GM19372 (cell line): ENCODE data around the gene ZMYM5.
A peak's percentile ranks its signal among the peaks of the same experiment; 100 is the strongest.
"Not testable (repeated sequence)": the region's sequence is repeated elsewhere in the genome, so short reads cannot be mapped to it uniquely, and the experiment has no call there.

Experiments
- ATAC-seq: cut with Tn5 transposase; IDR thresholded peaks from one replicate; pipeline ENCODE4 v1.9.1; 2021; ENCODE audit warnings: mild to moderate bottlenecking, low read depth, moderate library complexity; ENCODE audit not compliant: unreplicated experiment

The ZMYM5 gene

GRCh38 chr13:19863323-19864023 lies at the start of gene ZMYM5:
Gene ZMYM5 (minus strand): TSS chr13:19863649. CDS start chr13:19852180, 11,469 bp downstream.
- peak; percentile 73 for ATAC-seq

DNA sequence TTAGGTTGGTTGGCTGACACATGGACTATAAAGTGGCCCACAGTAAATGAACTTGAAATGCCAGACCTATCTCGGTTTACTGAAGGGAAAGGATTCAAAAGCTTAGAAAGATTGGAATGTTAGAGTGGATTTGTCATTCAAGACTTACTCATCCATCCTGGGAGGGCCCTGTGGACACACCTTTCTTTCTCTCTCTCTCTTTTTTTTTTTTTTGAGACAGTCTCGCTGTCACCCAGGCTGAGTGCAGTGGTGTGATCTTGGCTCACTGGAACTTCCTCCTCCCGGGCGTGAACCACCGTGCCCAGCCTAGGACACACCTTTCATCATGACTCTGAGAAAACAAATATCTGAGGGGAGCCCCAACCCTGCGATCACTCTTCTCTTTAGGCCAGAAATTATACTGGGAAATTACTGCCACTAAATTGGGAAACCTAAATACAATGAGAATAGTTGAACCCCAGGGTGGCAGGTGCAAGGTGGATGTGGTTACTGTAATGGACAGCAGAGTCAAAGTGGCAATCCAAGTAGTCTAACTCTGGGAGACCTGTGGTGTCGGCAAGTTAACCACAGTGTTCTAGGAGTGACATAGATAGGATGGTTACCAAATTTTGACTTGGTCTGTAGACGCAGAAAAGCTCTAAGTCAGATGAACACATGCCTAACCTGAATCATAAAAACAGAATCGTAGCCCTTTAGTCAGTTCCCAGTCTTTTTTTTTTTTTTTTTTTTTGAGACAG lies 47.1 kb upstream of the ZMYM5 start:
- ATAC-seq = no peak

DNA sequence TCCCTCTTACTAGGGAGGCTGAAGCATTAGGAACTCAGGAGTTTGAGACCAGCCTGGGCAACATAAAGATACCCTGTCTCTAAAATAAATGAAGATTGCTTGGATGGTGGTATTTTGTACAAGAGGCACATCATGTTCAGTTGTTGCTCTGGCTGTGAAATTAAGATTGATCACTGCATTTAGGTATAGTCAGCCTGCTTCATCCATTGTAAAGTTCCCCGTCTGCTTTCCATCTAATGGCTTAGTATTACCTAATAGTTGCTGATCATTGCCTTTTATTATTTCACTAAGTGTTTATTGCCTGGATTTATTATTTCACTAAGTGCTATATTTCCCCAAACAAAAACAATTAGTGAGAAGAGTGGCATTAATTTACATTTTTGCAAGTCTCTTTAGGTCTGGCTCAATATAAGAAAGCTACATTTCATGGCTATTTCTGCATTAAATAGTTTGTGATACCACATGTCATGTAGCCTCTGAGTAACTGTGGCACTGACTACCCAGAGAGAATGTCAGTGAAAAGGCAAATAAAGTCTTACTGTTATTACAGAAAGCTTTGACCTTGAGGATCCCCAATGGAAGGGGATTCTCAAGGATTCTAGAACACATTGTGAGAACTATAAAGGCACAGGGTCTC lies 45.0 kb upstream of the ZMYM5 start:
- no peak for ATAC-seq

GRCh38 chr13:19905487-19906195 lies 42.2 kb upstream of the ZMYM5 start:
- ATAC-seq = not testable (repeated sequence)

DNA sequence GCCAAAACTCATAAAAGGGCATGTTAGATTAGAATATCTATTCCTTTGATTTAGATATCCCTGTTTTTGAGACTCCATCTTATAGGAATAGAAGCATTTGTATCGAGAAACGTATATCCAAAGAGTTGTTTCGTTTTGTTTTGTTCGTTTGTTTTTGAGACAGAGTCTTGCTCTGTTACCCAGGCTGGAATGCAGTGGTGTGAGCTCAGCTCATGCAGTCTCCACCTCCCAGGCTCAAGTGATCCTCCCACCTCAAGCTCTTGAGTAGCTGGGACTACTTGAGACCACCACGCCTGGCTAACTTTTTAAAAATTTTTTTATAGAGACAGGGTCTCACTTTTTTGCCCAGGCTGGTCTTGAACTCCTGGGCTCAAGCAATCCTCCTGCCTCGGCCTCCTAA lies 26.6 kb upstream of the ZMYM5 start:
- ATAC-seq = no peak

DNA sequence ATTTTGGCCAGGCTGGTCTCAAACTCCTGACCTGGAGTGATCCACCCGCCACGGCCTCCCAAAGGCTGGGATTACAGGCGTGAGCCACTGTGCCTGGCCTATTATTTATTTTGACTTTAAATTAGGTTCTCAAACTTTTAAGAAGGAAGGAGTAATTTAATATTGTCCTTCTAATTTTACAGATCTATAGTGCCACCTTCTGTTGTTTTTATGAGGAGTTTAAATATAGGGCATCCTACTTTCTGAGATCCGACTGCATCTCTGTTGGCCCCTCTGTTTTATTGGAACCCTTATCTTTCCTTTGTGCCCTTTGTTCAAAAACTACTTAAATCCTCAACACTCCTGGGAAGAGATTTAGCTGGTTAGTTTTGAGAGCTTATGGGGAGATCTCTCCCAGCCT lies 25.4 kb upstream of the ZMYM5 start:
- no peak for ATAC-seq

DNA sequence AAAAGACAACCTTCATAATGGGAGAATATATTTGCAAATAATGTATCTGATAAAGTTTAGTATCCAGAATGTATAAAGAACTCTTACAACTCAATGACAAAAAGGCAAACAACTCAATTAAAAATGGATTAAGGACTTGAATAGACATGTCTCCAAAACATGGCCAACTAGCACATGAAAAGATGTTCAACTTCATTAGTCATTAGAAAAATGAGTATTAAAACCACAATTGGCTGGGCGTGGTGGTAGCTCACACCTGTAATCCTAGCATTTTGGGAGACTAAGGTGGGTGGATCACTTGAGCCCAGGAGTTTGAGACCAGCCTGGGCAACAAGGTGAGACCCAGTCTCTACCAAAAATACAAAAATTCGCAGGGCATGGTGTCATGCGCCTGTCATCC lies 18.8 kb upstream of the ZMYM5 start:
- ATAC-seq = no peak

DNA sequence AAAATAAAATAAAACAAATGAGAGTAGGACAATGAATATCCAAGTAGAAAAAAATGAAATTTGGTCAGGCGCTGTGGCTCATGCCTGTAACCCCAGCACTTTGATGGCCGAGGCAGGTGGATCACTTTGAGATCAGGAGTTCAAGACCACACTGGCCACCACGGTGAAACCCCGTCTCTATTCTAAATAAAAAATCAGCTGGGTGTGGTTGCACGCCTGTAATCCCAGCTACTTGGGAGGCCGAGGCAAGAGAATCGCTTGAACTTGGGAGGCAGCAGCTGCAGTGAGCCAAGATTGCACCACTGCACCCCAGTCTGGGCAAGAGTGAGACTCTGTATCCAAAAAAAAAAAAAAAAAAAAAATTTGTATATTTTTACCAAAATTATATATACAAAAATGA lies 18.2 kb upstream of the ZMYM5 start:
- ATAC-seq = no peak

DNA sequence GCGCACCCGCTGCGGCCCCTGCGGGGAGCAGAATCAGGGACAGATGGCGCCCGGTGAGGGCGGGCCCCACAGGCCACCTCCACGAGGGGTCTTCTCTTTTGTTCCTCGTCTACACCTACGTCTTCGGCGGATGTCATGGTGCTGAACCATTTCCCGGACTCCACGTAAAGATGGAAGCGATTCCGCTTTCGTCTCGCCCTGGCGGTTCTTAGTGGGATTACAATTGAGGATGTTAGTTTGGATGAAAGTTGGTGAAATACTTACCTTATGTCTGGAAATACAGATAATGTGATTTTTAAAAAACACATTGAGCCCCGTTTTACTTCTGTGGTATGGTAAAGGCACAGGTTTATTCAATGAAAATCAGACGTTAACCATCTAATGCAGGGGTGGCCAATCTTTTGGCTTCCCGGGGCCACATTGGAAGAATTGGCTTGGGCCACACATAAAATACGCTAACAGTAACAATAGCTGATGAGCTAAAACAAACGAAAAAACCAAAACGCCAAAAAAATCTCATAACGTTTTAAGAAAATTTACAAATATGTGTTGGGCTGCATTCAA lies 1.4 kb upstream of the ZMYM5 start:
- peak; percentile 3 for ATAC-seq

DNA sequence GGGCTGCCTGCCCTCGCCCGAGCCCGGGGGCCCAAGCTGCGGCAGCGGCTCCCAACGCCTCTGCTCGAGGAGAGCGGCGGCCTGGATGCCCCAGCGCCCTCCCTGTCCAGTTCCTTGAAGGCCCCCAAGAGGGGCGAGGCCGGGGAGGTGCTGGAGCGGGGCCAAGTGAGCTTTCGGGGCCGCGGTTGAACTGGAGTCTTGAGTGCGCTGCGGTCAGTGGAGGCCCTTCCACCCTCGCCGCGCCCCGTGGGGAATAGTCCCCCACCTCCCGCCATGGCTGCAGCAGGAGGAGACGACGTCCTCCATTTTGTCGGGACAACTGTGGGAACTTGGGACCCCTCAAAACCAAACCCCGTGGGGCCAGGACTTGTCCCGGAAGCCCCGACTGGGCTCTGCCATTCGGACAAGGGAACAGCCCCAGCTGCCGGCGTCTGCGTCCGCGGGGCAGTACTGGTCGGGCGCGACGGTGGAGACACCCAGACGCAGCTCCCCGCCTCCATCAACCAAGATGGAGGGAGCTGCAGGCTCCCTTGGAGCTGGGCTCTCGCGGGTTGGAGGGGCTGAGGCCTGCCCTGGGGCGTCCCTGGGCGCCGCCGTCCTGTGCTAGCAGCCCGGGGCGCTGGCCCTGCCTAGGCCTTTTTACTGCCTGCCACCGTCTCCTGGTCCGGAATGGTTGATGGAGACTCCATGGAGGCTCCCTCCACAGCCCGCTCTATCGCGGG lies 736 bp upstream of the ZMYM5 start:
- peak; percentile 29 for ATAC-seq

- ATAC-seq = peak; percentile 2
Measured at GRCh38 chr13:19862481-19863313, 752 bp downstream of the ZMYM5 start.

DNA sequence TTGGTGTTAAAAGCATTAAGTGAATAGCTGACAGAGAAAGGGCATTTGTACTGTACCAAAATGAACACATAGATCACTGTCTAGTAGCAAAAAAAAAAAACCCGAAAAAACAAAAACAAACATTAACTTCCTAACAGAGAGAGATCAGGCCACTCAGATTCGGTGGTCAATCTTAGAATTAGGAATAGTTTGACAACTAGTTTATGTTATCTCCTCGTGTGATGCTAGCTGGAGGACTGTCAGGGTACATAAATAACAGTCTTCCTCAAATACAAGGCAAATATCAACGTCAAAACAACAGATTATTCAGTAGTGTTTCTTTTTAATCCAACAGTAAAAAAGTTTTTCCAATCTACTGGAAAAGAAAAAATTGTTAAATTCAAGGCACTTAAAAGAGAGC lies 1.7 kb downstream of the ZMYM5 start:
- no peak for ATAC-seq

GRCh38 chr13:19860884-19861655 lies 2.4 kb downstream of the ZMYM5 start:
- ATAC-seq = no peak

DNA sequence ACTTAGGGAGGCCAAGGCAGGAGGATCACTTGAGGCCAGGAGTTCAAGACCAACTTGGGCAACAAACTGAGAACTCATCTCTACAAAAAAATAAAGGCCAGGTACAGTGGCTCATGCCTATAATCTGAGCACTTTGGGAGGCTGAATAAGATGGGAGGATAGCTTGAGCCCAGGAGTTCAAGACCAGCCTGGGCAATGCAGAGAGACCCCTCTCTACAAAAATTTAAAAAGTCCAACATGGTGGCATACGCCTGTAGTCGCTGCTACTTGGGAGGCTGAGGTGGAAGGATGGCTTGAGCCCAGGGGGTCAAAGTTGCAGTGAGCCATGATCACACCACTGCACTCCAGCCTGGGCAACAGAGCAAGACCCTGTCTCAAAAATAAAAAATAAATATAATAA lies 5.8 kb downstream of the ZMYM5 start:
- not testable (repeated sequence) for ATAC-seq

DNA sequence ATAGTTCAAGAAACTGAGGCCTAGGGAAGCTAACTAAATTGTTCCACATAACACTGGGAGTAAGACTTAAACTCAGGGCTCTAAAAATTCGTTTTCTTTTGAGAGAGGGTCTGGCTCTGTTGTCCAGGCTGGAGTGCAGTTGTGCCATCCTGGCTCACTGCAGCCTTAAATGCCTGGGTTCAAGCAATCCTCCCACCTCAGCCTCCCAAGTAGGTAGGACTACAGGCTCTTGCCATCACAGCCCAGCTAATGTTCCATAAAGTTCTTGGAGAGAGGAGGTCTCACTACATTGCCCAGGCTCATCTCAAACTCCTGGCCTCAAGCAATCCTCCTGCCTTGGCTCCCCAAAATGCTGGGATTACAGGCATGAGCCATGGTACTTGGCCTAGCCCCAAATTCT lies 10.7 kb downstream of the ZMYM5 start:
- ATAC-seq = no peak

GRCh38 chr13:19845758-19846157 lies 17.7 kb downstream of the ZMYM5 start:
- ATAC-seq = no peak

- ATAC-seq = no peak
Measured at GRCh38 chr13:19838865-19839275, 24.6 kb downstream of the ZMYM5 start.

GRCh38 chr13:19836472-19836871 lies 27.0 kb downstream of the ZMYM5 start:
- ATAC-seq = no peak
